CD14-positive monocyte (primary cell): ENCODE measurements around the gene PLCH1. TPM values are rescaled to one million over a fixed set of nuclear protein-coding genes. Genes with fewer than 3 reads are reported as not detected.

Experiments used
- DNase-seq, 3 donors: peaks; one replicate each; pipeline ENCODE4 v3.0.0-alpha.2; 2011 to 2022
- H2AFZ ChIP-seq: 2 replicates; pipeline ENCODE4 v1.6.0; 2012; ENCODE audit warnings: mild to moderate bottlenecking, low read depth, low read length, inconsistent platforms; ENCODE audit not compliant: insufficient read depth, poor library complexity, severe bottlenecking
- H3K27ac ChIP-seq, 2 donors: 1 replicate in 1 of 2; 2 replicates in 1 of 2; pipeline ENCODE4 v1.5.1; 2012 to 2013; ENCODE audit warnings: low read length in 2 of 2, control low read depth in 1 of 2, inconsistent platforms in 1 of 2, low read depth in 1 of 2, mild to moderate bottlenecking in 1 of 2
- H3K27me3 ChIP-seq, 2 donors: one replicate each; pipeline versions ENCODE4 v1.6.0 to v1.6.1; 2011 to 2013; ENCODE audit warnings: low read length in 2 of 2; ENCODE audit not compliant: control insufficient read depth in 2 of 2, insufficient read depth in 2 of 2
- H3K36me3 ChIP-seq, 2 donors: replicated peaks in 1 of 2; 1 replicate in 1 of 2; 2 replicates in 1 of 2; pipeline versions ENCODE4 v1.5.1 to v1.6.1; 2012 to 2013; ENCODE audit warnings: low read length in 2 of 2, control low read depth in 1 of 2, inconsistent platforms in 1 of 2, mild to moderate bottlenecking in 1 of 2; ENCODE audit not compliant: insufficient read depth in 2 of 2, control insufficient read depth in 1 of 2
- H3K4me1 ChIP-seq, 2 donors: 1 replicate in 1 of 2; 2 replicates in 1 of 2; pipeline versions ENCODE4 v1.5.1 to v1.6.1; 2012 to 2013; ENCODE audit warnings: low read length in 2 of 2, control low read depth in 1 of 2, inconsistent platforms in 1 of 2, mild to moderate bottlenecking in 1 of 2, moderate library complexity in 1 of 2; ENCODE audit not compliant: insufficient read depth in 2 of 2, control insufficient read depth in 1 of 2
- H3K4me2 ChIP-seq: replicated peaks from 2 replicates; pipeline ENCODE3; 2012; ENCODE audit warnings: low read length, moderate library complexity, mild to moderate bottlenecking; ENCODE audit not compliant: poor library complexity, severe bottlenecking; ENCODE audit errors: extremely low read depth
- H3K4me3 ChIP-seq, 3 experiments: fragments of 200-600 bp in 1 of 3; sonication (generic) in 1 of 3; replicated peaks in 1 of 3; 1 replicate in 2 of 3; 2 replicates in 1 of 3; pipeline ENCODE4 v1.5.1; 2011 to 2013; ENCODE audit warnings: low read length in 3 of 3, mild to moderate bottlenecking in 3 of 3, control low read depth in 2 of 3, low read depth in 2 of 3, inconsistent platforms in 1 of 3, moderate library complexity in 1 of 3
- H3K79me2 ChIP-seq: 2 replicates; pipeline ENCODE4 v1.6.0; 2012; ENCODE audit warnings: mild to moderate bottlenecking, control low read depth, inconsistent platforms, low read length, moderate library complexity; ENCODE audit not compliant: insufficient read depth
- H3K9ac ChIP-seq: 2 replicates; pipeline ENCODE4 v1.6.0; 2017; ENCODE audit warnings: low read length, mild to moderate bottlenecking; ENCODE audit not compliant: insufficient read depth, poor library complexity, severe bottlenecking
- H3K9me3 ChIP-seq, 2 donors: replicated peaks in 1 of 2; 1 replicate in 1 of 2; 2 replicates in 1 of 2; pipeline versions ENCODE4 v1.5.1 to v1.6.1; 2012 to 2013; ENCODE audit warnings: low read length in 2 of 2, control low read depth in 1 of 2; ENCODE audit not compliant: control insufficient read depth in 1 of 2, insufficient read depth in 1 of 2
- H4K20me1 ChIP-seq: 2 replicates; pipeline ENCODE4 v1.6.0; 2012; ENCODE audit warnings: mild to moderate bottlenecking, low read length, control low read depth, moderate library complexity; ENCODE audit not compliant: insufficient read depth
- H3K27ac Mint-ChIP-seq, 7 donors: one replicate each; pipeline ENCODE4 v1.8.0; 2020; ENCODE audit warnings: mild to moderate bottlenecking in 7 of 7, mixed read lengths in 7 of 7, moderate library complexity in 6 of 7, inconsistent platforms in 2 of 7
- H3K27me3 Mint-ChIP-seq, 3 donors: one replicate each; pipeline ENCODE4 v1.8.0; 2021 to 2022; ENCODE audit warnings: low read depth in 3 of 3, mild to moderate bottlenecking in 3 of 3, mixed read lengths in 3 of 3, moderate library complexity in 3 of 3, inconsistent platforms in 1 of 3
- H3K36me3 Mint-ChIP-seq, 2 donors: one replicate each; pipeline ENCODE4 v1.8.0; 2020; ENCODE audit warnings: mixed read lengths in 2 of 2, inconsistent platforms in 1 of 2, mild to moderate bottlenecking in 1 of 2
- H3K4me1 Mint-ChIP-seq: one replicate; pipeline ENCODE4 v1.8.0; 2020; ENCODE audit warnings: mild to moderate bottlenecking, mixed read lengths
- H3K4me3 Mint-ChIP-seq, 2 donors: one replicate each; pipeline ENCODE4 v1.8.0; 2020; ENCODE audit warnings: mild to moderate bottlenecking in 2 of 2, mixed read lengths in 2 of 2, moderate library complexity in 1 of 2
- H3K9me3 Mint-ChIP-seq, 7 donors: one replicate each; pipeline ENCODE4 v1.8.0; 2020 to 2022; ENCODE audit warnings: mixed read lengths in 7 of 7, mild to moderate bottlenecking in 6 of 7, moderate library complexity in 6 of 7, inconsistent platforms in 2 of 7
- WGBS: methylation state at CpG from one replicate; pipeline ENCODE4 v1.1.5; 2013; ENCODE audit warnings: missing lambda C conversion rate; ENCODE audit not compliant: insufficient coverage; 5-methylcytosine and 5-hydroxymethylcytosine counted together
- intact Hi-C, 2 donors: fragments of 100-400 bp; cut with micrococcal nuclease; formaldehyde crosslinking; loops; one replicate each; pipeline versions ENCODE4 v1.15.0 to v1.15.1; 2023
- polyA plus RNA-seq, 3 donors: library from polyadenylated mRNA; depleted of rRNA in 1 of 3; unstranded in 2 of 3; stranded (reverse) in 1 of 3; fragments of 300-500 nt in 2 of 3; fragments of >200 nt in 1 of 3; fragmentation: Illumina TruSeq in 2 of 3; gene quantifications; 1 replicate in 2 of 3; 2 replicates in 1 of 3; pipeline ENCODE4 v1.2.3, GENCODE V29; 2012 to 2021
- TF ChIP-seq, protein P1 (sequence below): fragments of 200-600 bp; IDR thresholded peaks from one replicate; pipeline ENCODE4 v1.8.0; 2022; ENCODE audit warnings: antibody characterized with exemption, mild to moderate bottlenecking

Gene PLCH1
- polyA plus RNA-seq, 3 donors = not detected

DNA sequence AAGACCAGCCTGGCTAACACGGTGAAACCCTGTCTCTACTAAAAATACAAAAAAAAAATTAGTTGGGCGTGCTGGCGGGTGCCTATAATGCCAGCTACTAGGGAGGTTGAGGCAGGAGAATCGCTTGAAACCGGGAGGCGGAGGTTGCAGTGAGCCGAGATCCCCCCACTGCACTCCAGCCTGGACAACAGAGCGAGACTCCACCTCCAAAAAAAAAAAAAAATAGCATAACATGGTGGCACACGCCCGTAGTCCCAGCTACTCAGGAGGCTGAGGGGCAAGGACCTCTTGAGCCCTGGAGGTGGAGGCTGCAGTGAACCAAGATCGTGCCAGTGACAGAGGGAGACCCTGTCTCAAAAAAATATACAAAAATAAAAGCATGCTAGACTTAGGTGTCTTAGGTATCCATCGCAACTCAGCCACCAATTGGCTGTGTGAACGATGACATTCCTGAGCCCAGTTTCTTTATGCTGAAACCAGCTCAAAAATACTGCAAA is 6.2 kb downstream of the PLCH1 start:
- H3K79me2 ChIP-seq = no peaks in the 10 kb centered on the region
- H3K27me3 ChIP-seq = peaks cover 11 to 12% of the 10 kb centered on the region in 2 donors
- intact Hi-C loops = no loop called here
- no peak for DNase-seq
- H2AFZ ChIP-seq = no peak overlapping the region
- Mint-ChIP-seq H3K27ac (no peak overlapping the region), H3K27me3 (peaks cover 13 to 17% (median 15%) of the 10 kb centered on the region in 3 donors), H3K9me3 (peaks cover 0 to 7% (median 0%) of the 10 kb centered on the region in 7 donors), H3K36me3 (no peaks in the 10 kb centered on the region), H3K4me3 (no peak overlapping the region), H3K4me1 (peaks cover 11% of the 10 kb centered on the region)
- H4K20me1 ChIP-seq = no peaks in the 10 kb centered on the region
- peaks cover 6 to 7% of the 10 kb centered on the region in 2 donors for H3K4me1 ChIP-seq
- H3K4me3 ChIP-seq = no peak overlapping the region
- no peak overlapping the region for H3K4me2 ChIP-seq
- no peaks in the 10 kb centered on the region for H3K36me3 ChIP-seq
- 100% methylated on average over 2 of the region's 13 CpGs for WGBS
- TF ChIP-seq, protein P1, sequence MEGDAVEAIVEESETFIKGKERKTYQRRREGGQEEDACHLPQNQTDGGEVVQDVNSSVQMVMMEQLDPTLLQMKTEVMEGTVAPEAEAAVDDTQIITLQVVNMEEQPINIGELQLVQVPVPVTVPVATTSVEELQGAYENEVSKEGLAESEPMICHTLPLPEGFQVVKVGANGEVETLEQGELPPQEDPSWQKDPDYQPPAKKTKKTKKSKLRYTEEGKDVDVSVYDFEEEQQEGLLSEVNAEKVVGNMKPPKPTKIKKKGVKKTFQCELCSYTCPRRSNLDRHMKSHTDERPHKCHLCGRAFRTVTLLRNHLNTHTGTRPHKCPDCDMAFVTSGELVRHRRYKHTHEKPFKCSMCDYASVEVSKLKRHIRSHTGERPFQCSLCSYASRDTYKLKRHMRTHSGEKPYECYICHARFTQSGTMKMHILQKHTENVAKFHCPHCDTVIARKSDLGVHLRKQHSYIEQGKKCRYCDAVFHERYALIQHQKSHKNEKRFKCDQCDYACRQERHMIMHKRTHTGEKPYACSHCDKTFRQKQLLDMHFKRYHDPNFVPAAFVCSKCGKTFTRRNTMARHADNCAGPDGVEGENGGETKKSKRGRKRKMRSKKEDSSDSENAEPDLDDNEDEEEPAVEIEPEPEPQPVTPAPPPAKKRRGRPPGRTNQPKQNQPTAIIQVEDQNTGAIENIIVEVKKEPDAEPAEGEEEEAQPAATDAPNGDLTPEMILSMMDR = no peak
- no peak overlapping the region for H3K9ac ChIP-seq
- H3K27ac ChIP-seq = no peak overlapping the region
- no peaks in the 10 kb centered on the region for H3K9me3 ChIP-seq

GRCh38 chr3:155737844-155738460 is 6.9 kb downstream of the PLCH1 start:
- TF ChIP-seq, protein P1 = no peak
- no peaks in the 10 kb centered on the region for H3K9me3 ChIP-seq
- H3K4me3 ChIP-seq = peak overlapping the region in 2 of 3 experiments; percentile 17 to 53
- peaks cover 6 to 13% (median 8%) of the 10 kb centered on the region in 3 donors for H3K27me3 Mint-ChIP-seq
- intact Hi-C loops = no loop called here
- WGBS = 60% methylated on average over 8 of the region's 8 CpGs
- H3K79me2 ChIP-seq = no peaks in the 10 kb centered on the region
- peak overlapping the region; percentile 41 for H3K9ac ChIP-seq
- H4K20me1 ChIP-seq = no peaks in the 10 kb centered on the region
- peak; percentile 15 to 46 (median 21) for DNase-seq
- H2AFZ ChIP-seq = peak overlapping the region; percentile 80
- H3K4me1 ChIP-seq = peaks cover 4 to 5% of the 10 kb centered on the region in 2 donors
- peaks cover 0 to 4% (median 0%) of the 10 kb centered on the region in 7 donors for H3K9me3 Mint-ChIP-seq
- H3K36me3 Mint-ChIP-seq = no peaks in the 10 kb centered on the region
- peak overlapping the region; percentile 61 to 86 for H3K4me3 Mint-ChIP-seq
- no peaks in the 10 kb centered on the region for H3K36me3 ChIP-seq
- peaks cover 10% of the 10 kb centered on the region for H3K4me1 Mint-ChIP-seq
- peak overlapping the region in 6 of 7 donors; percentile 13 to 84 (median 56) for H3K27ac Mint-ChIP-seq
- H3K27ac ChIP-seq = peak overlapping the region in 1 of 2 donors; percentile 27
- H3K4me2 ChIP-seq = peak overlapping the region; percentile 66
- peaks cover 7 to 8% of the 10 kb centered on the region in 2 donors for H3K27me3 ChIP-seq
